ENCODE data around the gene ELP1. TPM values are rescaled to one million over a fixed set of nuclear protein-coding genes. Genes with fewer than 3 reads are reported as not detected.
A peak's percentile ranks its signal among the peaks of the same experiment; 100 is the strongest.
"Not testable (repeated sequence)": the region's sequence is repeated elsewhere in the genome, so short reads cannot be mapped to it uniquely, and the experiment has no call there.

ELP1 gene
- total RNA-seq (2014; rRNA removed; shearing (Covaris generic)) = 25.2 and 26.7 TPM in 2 replicates

GRCh38 chr9:108933718-108934322, at the start of gene ELP1:
Gene ELP1 (minus strand): TSS chr9:108934124. CDS start chr9:108931146, 2,978 bp downstream.
- no peaks in the 10 kb centered on the region for H3K9me3 ChIP-seq (replicated peaks)
- peak within 1 kb of the TSS; percentile 82 for H3K4me3 ChIP-seq
- peak; percentile 85 to 93 for DNase-seq (ENCODE audit: low read depth in 1 of 2, low spot score in 2 of 2)
- H3K4me1 ChIP-seq (replicated peaks) = peaks cover 7% of the 10 kb centered on the region
- no peaks in the 10 kb centered on the region for H3K27me3 ChIP-seq (replicated peaks)
- H3K36me3 ChIP-seq = peaks cover 14% of the 10 kb centered on the region
- H3K27ac ChIP-seq = peak within 1 kb of the TSS; percentile 52

DNA sequence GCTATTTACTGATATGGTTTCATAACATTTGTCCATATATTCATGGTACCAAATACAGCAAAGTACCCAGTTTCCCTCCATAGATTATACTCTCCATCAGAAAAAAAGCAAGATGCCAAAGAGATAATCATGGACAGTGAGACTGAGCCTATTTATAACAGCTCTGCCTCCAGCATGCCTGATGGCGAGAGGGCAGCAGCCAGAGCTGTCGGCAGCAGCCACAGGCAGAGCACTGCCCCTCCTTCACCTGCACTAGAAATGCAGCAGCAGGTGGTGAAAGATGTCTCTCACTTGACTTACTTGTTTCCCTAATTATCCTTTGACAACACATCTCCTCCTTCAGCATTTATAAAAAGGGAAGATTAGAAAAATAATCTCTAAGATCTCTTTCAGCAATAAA, 47.0 kb upstream of the ELP1 start:
- no peak for DNase-seq (ENCODE audit: low read depth in 1 of 2, low spot score in 2 of 2)
- peaks cover 73% of the 10 kb centered on the region for H3K36me3 ChIP-seq
- H3K27ac ChIP-seq = no peak overlapping the region
- no peaks in the 10 kb centered on the region for H3K9me3 ChIP-seq (replicated peaks)
- no peaks in the 10 kb centered on the region for H3K4me1 ChIP-seq (replicated peaks)
- no peaks in the 10 kb centered on the region for H3K27me3 ChIP-seq (replicated peaks)
- H3K4me3 ChIP-seq = no peak overlapping the region

- peaks cover 59% of the 10 kb centered on the region for H3K36me3 ChIP-seq
- H3K9me3 ChIP-seq (replicated peaks) = no peaks in the 10 kb centered on the region
- no peaks in the 10 kb centered on the region for H3K4me1 ChIP-seq (replicated peaks)
- DNase-seq (ENCODE audit: low read depth in 1 of 2, low spot score in 2 of 2) = no peak
- no peak overlapping the region for H3K27ac ChIP-seq
- H3K4me3 ChIP-seq = no peak overlapping the region
- no peaks in the 10 kb centered on the region for H3K27me3 ChIP-seq (replicated peaks)
Measured at GRCh38 chr9:108978205-108978604, 44.3 kb upstream of the ELP1 start.

GRCh38 chr9:108973895-108974294, 40.0 kb upstream of the ELP1 start:
- Histone ChIP-seq H3K4me1 (replicated peaks) (no peaks in the 10 kb centered on the region), H3K27me3 (replicated peaks) (no peaks in the 10 kb centered on the region), H3K27ac (no peak overlapping the region), H3K9me3 (replicated peaks) (no peaks in the 10 kb centered on the region), H3K36me3 (peaks cover 53% of the 10 kb centered on the region), H3K4me3 (no peak overlapping the region)
- DNase-seq (ENCODE audit: low read depth in 1 of 2, low spot score in 2 of 2) = no peak

DNA sequence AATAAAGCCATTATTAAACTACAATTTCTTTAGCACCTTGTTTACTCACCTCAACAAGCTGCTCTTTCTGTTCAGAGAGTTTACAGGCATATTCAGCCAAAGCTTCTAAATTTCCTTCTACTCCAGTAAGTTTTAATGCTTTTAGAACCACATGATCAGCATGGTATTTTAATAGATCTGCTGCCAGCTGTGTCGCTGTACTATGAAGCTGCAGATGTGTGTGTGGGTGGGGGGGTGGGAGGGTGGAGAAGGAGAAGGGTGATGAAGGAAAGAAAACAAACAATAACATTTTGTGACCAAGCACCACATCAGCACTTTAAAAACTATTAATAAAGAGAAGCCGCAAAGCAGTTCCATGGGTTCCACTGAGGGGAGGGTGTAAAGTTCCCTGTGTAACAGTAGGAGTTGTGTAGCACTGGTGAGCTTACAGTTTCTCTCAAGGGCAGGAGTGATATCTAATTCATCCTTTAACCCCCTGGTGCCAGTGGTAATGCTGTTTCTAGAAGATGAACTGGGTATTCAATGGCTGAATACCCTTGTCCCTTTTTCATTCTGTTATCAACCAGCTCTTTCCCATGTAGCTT, 38.8 kb upstream of the ELP1 start:
- Histone ChIP-seq H3K4me1 (replicated peaks) (no peaks in the 10 kb centered on the region), H3K4me3 (no peak overlapping the region), H3K27me3 (replicated peaks) (no peaks in the 10 kb centered on the region), H3K9me3 (replicated peaks) (no peaks in the 10 kb centered on the region), H3K36me3 (peaks cover 49% of the 10 kb centered on the region), H3K27ac (no peak overlapping the region)
- DNase-seq (ENCODE audit: low read depth in 1 of 2, low spot score in 2 of 2) = no peak

DNA sequence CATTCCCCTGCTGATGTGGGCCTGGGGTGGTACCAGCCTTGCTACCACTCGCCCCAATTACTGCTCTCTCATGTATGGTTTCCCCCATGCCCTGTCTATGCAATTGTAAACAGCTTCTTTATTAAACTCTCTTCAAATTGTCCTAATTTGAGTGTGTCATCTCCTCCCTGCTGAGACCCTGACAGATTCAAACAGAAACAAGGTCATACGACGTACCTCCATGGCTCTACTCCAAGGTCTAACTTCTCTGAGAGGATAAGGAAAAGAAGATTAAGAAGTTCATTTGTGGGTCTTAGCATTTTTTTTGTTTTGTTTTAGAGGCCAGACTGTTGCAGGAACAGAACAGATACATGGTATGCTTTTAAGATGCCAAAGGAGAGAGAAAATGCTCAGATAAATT, 38.3 kb upstream of the ELP1 start:
- H3K27me3 ChIP-seq (replicated peaks) = no peaks in the 10 kb centered on the region
- no peak for DNase-seq (ENCODE audit: low read depth in 1 of 2, low spot score in 2 of 2)
- H3K4me1 ChIP-seq (replicated peaks) = no peaks in the 10 kb centered on the region
- no peaks in the 10 kb centered on the region for H3K9me3 ChIP-seq (replicated peaks)
- H3K4me3 ChIP-seq = no peak overlapping the region
- peaks cover 47% of the 10 kb centered on the region for H3K36me3 ChIP-seq
- no peak overlapping the region for H3K27ac ChIP-seq

DNA sequence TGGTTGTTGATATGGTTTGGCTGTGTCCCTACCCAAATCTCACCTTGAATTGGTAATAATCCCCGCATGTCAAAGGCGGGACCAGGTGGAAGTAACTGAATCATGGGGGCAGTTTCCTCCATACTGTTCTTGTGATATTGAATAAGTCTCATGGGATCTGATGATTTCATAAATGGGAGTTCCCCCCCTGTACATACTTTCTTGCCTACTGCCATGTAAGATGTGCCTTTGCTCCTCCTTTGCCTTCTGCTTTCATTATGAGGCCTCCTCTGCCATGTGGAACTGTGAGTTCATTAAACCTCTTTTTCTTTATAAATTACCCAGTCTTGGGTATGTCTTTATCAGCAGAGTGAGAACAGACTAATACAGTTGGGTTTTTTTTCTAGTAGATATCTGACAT, 37.5 kb upstream of the ELP1 start:
- peaks cover 42% of the 10 kb centered on the region for H3K36me3 ChIP-seq

GRCh38 chr9:108967916-108968315, 34.0 kb upstream of the ELP1 start:
- Histone ChIP-seq H3K4me3 (no peak overlapping the region), H3K27me3 (replicated peaks) (no peaks in the 10 kb centered on the region), H3K9me3 (replicated peaks) (no peaks in the 10 kb centered on the region), H3K4me1 (replicated peaks) (no peaks in the 10 kb centered on the region), H3K36me3 (peaks cover 59% of the 10 kb centered on the region), H3K27ac (no peak overlapping the region)
- no peak for DNase-seq (ENCODE audit: low read depth in 1 of 2, low spot score in 2 of 2)

More for the DNA sequence above, 37.5 kb upstream of the ELP1 start:
- not testable (repeated sequence) for DNase-seq (ENCODE audit: low read depth in 1 of 2, low spot score in 2 of 2); H3K27me3 ChIP-seq (replicated peaks); H3K9me3 ChIP-seq (replicated peaks); H3K4me3 ChIP-seq; H3K27ac ChIP-seq; H3K4me1 ChIP-seq (replicated peaks)

DNA sequence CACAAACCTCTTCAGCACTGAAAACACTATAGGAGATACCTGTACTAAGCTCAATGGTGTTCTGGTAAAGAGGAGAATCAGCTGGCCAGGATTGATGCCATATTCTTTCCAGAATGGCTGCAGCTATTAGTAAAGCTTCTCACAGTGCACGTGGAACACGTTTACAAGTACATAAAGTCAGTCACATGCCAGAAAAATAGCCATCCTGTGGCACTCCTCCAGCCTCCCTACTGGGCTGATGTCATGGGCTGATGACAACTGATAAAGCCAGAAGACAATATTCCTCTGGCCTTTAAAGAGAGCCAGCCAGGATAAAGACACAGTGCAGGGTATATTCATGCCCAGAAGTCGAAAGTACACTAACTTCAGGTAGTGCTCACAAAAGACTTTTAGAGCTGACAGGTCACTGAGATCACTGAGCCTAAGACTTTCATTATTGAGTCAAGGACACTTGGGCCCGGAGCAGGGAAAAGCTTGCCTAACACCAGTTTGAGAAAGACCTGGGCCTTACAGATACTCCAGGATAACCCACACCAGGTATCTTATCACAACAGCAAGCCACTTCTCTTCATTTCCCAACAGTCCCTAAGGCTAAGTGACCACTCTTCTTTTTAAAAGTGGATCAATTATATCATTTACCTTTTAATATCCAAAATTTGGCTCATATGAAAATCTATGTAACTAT, 29.7 kb upstream of the ELP1 start:
- no peak for DNase-seq (ENCODE audit: low read depth in 1 of 2, low spot score in 2 of 2)
- Histone ChIP-seq H3K27ac (no peak overlapping the region), H3K9me3 (replicated peaks) (no peaks in the 10 kb centered on the region), H3K4me3 (no peak overlapping the region), H3K36me3 (peaks cover 51% of the 10 kb centered on the region), H3K27me3 (replicated peaks) (no peaks in the 10 kb centered on the region), H3K4me1 (replicated peaks) (no peaks in the 10 kb centered on the region)

DNA sequence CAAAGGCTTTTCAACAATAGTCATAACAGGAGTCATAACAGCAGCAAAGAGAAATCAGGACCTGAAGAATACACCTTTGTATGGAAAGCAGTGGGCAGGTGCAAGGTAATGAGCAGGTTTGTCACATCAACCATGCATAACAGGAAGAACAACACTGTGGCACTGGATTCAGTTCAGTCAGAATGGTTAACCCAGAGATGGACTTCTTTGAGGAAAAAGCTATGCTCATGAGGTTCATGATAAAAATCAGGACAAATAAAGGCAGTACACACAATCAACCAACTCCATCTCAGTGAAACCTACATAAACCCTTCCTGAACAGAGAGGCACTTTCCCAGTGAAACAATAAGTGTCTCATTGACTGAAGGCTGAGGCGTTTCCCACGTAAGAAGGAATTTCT, 27.2 kb upstream of the ELP1 start:
- Histone ChIP-seq H3K4me3 (no peak overlapping the region), H3K36me3 (peaks cover 43% of the 10 kb centered on the region), H3K27me3 (replicated peaks) (no peaks in the 10 kb centered on the region), H3K9me3 (replicated peaks) (no peaks in the 10 kb centered on the region), H3K27ac (no peak overlapping the region), H3K4me1 (replicated peaks) (no peaks in the 10 kb centered on the region)
- no peak for DNase-seq (ENCODE audit: low read depth in 1 of 2, low spot score in 2 of 2)

GRCh38 chr9:108960331-108960730, 26.4 kb upstream of the ELP1 start:
- H3K36me3 ChIP-seq = peaks cover 35% of the 10 kb centered on the region
- H3K9me3 ChIP-seq (replicated peaks) = no peaks in the 10 kb centered on the region
- no peaks in the 10 kb centered on the region for H3K4me1 ChIP-seq (replicated peaks)
- no peak for DNase-seq (ENCODE audit: low read depth in 1 of 2, low spot score in 2 of 2)
- H3K27me3 ChIP-seq (replicated peaks) = no peaks in the 10 kb centered on the region
- H3K4me3 ChIP-seq = no peak overlapping the region
- no peak overlapping the region for H3K27ac ChIP-seq

GRCh38 chr9:108956631-108957026, 22.7 kb upstream of the ELP1 start:
- no peak overlapping the region for H3K4me3 ChIP-seq
- H3K27me3 ChIP-seq (replicated peaks) = no peaks in the 10 kb centered on the region
- H3K27ac ChIP-seq = no peak overlapping the region
- no peaks in the 10 kb centered on the region for H3K9me3 ChIP-seq (replicated peaks)
- H3K36me3 ChIP-seq = peaks cover 26% of the 10 kb centered on the region
- no peaks in the 10 kb centered on the region for H3K4me1 ChIP-seq (replicated peaks)
- no peak for DNase-seq (ENCODE audit: low read depth in 1 of 2, low spot score in 2 of 2)

DNA sequence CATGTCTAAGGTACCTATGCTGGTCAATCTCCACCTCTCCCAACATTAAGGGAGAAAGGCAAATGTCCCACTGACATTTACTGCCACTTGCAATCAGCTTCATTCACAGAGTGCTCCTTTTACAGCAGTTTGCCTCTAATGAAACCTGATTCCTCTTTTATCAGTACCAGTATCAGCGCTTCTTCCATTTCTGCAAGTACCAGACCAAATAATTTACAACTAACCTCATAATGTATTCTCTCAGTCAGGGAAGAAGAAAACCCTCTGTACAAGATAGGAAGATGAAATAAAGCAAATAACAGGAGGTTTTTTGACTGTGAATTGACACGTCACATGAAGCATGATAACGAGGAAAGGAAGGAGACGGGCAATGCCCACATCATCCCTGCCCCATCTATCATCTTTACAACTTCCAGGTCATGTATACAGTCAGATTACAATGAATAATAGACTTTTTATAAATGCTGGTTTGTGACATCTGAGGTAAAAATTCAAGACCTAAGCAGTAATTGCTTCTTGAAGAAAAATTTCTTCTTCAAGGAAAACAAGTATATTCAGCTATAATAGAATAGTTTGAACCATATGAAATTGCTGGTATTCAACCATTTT, 22.2 kb upstream of the ELP1 start:
- no peak for DNase-seq (ENCODE audit: low read depth in 1 of 2, low spot score in 2 of 2)
- Histone ChIP-seq H3K4me1 (replicated peaks) (no peaks in the 10 kb centered on the region), H3K9me3 (replicated peaks) (no peaks in the 10 kb centered on the region), H3K27ac (no peak overlapping the region), H3K4me3 (no peak overlapping the region), H3K36me3 (peaks cover 29% of the 10 kb centered on the region), H3K27me3 (replicated peaks) (no peaks in the 10 kb centered on the region)

DNA sequence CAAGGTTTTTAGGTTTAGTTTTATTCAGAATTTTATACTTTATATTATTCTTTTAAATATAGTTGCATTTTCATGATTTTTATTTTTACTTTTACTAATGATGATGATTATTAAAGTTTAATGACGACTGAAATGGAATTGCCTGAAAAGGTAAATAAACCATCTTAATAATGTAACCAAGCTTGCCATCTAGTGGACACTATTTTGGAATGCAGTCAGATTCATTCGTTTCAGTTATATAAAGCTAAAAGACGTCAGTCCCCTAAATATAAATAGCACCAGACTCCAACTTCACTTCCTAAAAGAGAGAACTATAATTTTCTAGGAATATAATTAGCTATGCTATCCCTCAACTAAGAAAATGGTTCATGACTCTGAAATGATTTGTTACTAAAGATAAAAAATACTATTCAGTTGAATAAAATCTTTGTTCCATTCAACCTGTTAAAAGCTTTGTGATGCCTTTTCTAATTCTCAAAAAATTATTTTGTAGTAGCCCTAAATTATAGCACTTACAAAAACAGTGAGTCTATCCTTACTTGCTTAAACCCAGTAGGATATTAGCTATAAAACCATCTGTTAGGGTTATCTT, 20.2 kb upstream of the ELP1 start:
- Histone ChIP-seq H3K9me3 (replicated peaks) (no peaks in the 10 kb centered on the region), H3K27ac (no peak overlapping the region), H3K4me3 (no peak overlapping the region), H3K27me3 (replicated peaks) (no peaks in the 10 kb centered on the region), H3K36me3 (peaks cover 25% of the 10 kb centered on the region), H3K4me1 (replicated peaks) (no peaks in the 10 kb centered on the region)
- peak in 1 of 2 experiments; percentile 17 for DNase-seq (ENCODE audit: low read depth in 1 of 2, low spot score in 2 of 2)

Data from SJSA1 (cell line).